Measurements from ENCODE around the gene SMIM24.

The SMIM24 gene

DNA sequence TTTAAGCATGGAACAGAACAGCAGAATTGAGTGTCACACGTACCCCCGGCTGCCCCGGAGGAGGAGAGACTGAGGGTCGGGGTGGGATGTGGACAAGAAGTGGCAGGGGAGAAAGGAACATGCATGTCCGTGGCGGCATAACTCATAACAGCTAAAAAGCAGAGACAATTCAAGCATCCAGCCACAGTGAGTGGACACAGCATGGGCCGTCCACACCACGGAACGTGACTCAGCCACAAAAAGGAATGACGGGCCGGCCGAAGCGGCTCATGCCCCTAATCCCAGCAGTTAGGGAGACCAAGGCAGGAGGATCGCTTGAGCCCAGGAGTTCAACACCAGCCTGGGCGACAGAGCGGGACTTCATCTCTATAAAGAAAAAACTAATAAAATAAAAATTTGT is 12.6 kb upstream of the SMIM24 start:
- CTCF ChIA-PET = interaction anchor here (0.7 to 2.3 kb wide), 2 partner anchors 8 to 20 kb away, joined by 3 to 20 read pairs; no protein-coding TSS in a partner anchor
- no peak for DNase-seq (ENCODE audit: extremely low spot score)
- POLR2A ChIA-PET = no interaction called here
- TF ChIP-seq, protein P1, sequence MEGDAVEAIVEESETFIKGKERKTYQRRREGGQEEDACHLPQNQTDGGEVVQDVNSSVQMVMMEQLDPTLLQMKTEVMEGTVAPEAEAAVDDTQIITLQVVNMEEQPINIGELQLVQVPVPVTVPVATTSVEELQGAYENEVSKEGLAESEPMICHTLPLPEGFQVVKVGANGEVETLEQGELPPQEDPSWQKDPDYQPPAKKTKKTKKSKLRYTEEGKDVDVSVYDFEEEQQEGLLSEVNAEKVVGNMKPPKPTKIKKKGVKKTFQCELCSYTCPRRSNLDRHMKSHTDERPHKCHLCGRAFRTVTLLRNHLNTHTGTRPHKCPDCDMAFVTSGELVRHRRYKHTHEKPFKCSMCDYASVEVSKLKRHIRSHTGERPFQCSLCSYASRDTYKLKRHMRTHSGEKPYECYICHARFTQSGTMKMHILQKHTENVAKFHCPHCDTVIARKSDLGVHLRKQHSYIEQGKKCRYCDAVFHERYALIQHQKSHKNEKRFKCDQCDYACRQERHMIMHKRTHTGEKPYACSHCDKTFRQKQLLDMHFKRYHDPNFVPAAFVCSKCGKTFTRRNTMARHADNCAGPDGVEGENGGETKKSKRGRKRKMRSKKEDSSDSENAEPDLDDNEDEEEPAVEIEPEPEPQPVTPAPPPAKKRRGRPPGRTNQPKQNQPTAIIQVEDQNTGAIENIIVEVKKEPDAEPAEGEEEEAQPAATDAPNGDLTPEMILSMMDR (IDR thresholded peaks at IDR 0.05; ENCODE audit: control extremely low read depth, extremely low read depth, low read depth, missing control alignments) = no peak

DNA sequence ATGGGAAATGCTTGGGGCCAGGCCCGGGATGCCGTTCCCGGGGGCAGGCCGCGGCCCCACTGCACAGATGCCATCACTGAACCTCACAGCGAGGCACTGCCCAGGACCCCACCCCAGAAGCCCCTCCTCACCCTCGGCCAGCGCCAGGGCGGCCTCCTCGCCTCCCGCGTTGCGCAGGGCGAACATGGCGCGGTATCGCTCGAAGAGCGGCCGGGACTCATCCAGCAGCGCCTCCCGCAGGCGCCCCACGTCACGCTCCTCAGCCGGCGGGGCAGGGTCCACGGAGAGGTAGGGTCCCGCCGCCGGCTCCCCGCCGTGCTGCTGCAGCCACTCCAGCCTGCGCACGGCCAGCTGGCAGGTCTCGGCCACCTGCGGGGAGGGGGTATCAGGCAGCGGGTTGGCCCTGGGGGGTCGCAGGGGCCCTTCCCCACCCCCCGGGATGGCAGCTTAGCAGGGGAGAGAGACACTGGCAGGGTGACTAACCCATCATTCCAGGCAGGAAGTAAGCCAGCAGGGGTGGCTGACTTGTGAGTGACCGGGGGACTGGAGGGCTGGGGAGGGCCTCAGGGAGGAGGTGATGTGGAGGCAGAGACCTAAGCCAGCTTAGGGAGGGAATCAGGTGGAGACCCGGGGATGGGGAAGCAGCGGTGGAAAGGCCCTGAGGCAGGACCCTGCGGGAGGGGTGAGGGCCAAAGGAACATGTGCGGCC is 12.0 kb upstream of the SMIM24 start:
- CTCF ChIA-PET = interaction anchor here (0.7 to 1.4 kb wide), 4 partner anchors 20 to 189 kb away, joined by 3 to 4 read pairs (median 3); no protein-coding TSS in a partner anchor
- DNase-seq (ENCODE audit: extremely low spot score) = no peak
- POLR2A ChIA-PET = no interaction called here
- TF ChIP-seq, protein P1 (IDR thresholded peaks at IDR 0.05; ENCODE audit: control extremely low read depth, extremely low read depth, low read depth, missing control alignments) = no peak

DNA sequence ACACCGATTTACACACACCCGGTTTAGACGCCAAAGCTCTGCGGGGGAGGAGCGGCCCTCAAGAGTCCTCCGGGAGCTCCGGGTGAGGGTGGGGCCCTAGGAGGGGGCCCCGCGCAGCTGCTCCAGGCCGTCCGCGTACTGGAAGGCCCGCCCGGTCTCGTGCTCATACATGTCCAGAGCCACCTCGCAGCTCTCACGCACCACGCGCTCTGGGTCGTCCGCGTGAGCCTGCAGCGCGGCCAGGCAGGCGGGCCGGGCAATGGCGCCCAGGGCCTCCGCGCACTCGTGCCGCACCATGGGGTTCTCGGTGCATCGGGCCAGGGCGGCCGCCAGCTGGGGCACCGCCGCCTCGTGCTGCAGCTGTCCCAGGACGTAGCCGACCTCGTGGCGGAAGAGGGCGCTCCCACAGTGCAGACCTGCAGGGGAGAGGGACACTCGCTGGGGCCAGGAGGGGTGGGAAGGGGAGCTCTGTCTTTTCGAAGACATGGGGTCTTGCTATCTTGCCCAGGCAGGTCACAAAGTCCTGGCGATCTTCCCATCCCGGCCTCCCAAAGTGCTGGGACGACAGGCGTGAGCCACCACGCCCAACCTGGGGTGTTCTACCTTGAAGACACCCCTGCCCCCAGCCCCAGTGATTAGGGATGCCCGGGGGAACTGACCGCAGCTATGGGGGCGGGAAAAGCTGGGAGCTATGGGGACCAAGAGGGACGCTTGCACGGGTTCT is 11.2 kb upstream of the SMIM24 start:
- ChIA-PET CTCF (interaction anchor here (0.9 to 1.6 kb wide), 5 partner anchors 19 to 188 kb away, joined by 3 to 9 read pairs (median 4); no protein-coding TSS in a partner anchor), POLR2A (interaction anchor here (0.5 kb wide), 1 partner anchor 44 kb away, joined by 4 read pairs; no protein-coding TSS in a partner anchor)
- DNase-seq (ENCODE audit: extremely low spot score) = no peak
- TF ChIP-seq, protein P1 (IDR thresholded peaks at IDR 0.05; ENCODE audit: control extremely low read depth, extremely low read depth, low read depth, missing control alignments) = no peak

DNA sequence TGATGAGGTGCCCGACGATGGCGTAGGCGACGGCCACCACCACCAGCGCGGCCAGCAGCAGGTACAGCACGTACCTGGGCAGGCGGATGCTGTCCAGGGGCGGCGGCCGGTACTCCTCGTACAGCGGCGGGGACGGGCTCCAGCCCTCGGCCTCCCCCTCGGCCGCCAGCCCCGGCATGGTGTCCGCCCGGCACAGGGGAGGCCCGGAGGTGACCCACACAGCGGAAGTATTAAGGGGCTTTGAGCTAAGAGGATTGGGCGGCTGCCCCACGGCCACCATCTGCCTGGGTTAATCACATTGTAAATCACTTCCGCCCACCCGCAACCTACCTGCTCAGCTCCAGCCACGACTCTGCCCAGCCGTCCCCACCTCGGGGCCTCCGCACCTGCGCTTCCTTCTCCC is 2.9 kb upstream of the SMIM24 start, which contains the start of gene SMIM44:
Gene SMIM44, minus strand, starts transcription at position 216 of the 403 bp plus-strand sequence. Its CDS starts 38 bp downstream, at position 178.
- TF ChIP-seq, protein P1 (IDR thresholded peaks at IDR 0.05; ENCODE audit: control extremely low read depth, extremely low read depth, low read depth, missing control alignments) = no peak
- CTCF ChIA-PET = interaction anchor here (0.6 to 6.1 kb wide), 5 partner anchors 10 to 178 kb away, joined by 3 to 46 read pairs (median 28); no protein-coding TSS in a partner anchor
- POLR2A ChIA-PET = no interaction called here
- DNase-seq (ENCODE audit: extremely low spot score) = no peak

DNA sequence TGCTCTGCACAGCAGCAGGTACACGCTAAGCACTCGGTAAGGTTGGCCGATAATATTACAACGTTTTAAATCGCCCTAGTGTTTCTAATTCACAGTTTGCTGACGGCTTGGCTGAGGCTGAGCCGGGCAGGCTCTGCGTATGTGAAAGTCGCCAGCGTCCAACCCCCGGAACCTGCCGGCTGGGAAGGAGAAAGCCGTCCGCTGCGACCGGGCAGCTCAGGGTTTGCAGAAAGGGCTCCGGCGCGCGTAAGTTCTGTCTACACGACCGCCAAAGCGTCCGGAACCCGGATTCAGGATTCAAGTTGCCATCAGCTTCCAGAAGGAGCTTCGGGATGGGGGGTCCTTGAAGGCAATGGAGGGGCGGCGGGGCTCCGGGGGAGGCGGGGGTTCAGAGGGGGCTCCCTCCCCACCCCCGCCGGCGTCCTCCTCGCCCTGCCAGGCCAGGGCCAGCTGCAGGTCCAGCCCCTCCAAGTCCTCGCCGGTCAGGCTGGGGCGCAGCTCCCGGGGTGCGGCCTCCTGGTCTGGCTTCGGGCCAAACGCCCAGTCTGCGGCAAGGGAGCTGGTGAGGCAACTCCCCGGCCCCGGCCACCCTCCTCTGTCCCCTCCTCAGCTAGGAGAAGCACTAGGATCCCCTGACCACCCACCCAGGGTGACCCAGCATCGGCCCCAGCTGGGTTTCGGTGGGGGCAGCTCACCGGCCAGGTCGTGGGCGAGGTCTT is 2.3 kb upstream of the SMIM24 start:
- DNase-seq (ENCODE audit: extremely low spot score) = no peak
- TF ChIP-seq, protein P1 (IDR thresholded peaks at IDR 0.05; ENCODE audit: control extremely low read depth, extremely low read depth, low read depth, missing control alignments) = no peak
- POLR2A ChIA-PET = no interaction called here
- CTCF ChIA-PET = interaction anchor here (0.6 to 6.1 kb wide), 5 partner anchors 9 to 177 kb away, joined by 3 to 46 read pairs (median 28); no protein-coding TSS in a partner anchor
